NT2/D1 (cell line): ENCODE data around the gene SLC25A21.
A peak's percentile ranks its signal among the peaks of the same experiment; 100 is the strongest.
"Not testable (repeated sequence)": the region's sequence is repeated elsewhere in the genome, so short reads cannot be mapped to it uniquely, and the experiment has no call there.

Source experiments
- DNase-seq: peaks from one replicate; pipeline ENCODE4 v3.0.0-alpha.2; 2011; ENCODE audit warnings: low read depth, low spot score
- H3K27me3 ChIP-seq: 2 replicates; pipeline ENCODE4 v1.6.0; 2011; ENCODE audit warnings: mild to moderate bottlenecking; ENCODE audit not compliant: insufficient read length, insufficient read depth
- H3K36me3 ChIP-seq: 2 replicates; pipeline ENCODE4 v1.6.1; 2011; ENCODE audit warnings: mild to moderate bottlenecking, low read length, mixed read lengths; ENCODE audit not compliant: insufficient read depth, insufficient read length
- H3K4me1 ChIP-seq: 2 replicates; pipeline ENCODE4 v1.5.1; 2011; ENCODE audit not compliant: insufficient read depth, insufficient read length
- H3K4me3 ChIP-seq: 2 replicates; pipeline ENCODE4 v1.5.1; 2011; ENCODE audit warnings: low read depth; ENCODE audit not compliant: insufficient read length
- H3K9ac ChIP-seq: 2 replicates; pipeline ENCODE4 v1.6.0; 2011; ENCODE audit warnings: low read depth; ENCODE audit not compliant: insufficient read length
- H3K9me3 ChIP-seq: 2 replicates; pipeline ENCODE4 v1.5.1; 2011; ENCODE audit warnings: mild to moderate bottlenecking, low read length; ENCODE audit not compliant: insufficient read depth
- SUZ12 ChIP-seq: IDR thresholded peaks from 2 replicates; pipeline ENCODE4 v1.6.1; 2011; ENCODE audit not compliant: insufficient read length, insufficient read depth; ENCODE audit errors: extremely low read depth
- YY1 ChIP-seq: IDR thresholded peaks from 2 replicates; pipeline ENCODE4 v1.6.1; 2011; ENCODE audit not compliant: insufficient read length, insufficient read depth
- ZNF274 ChIP-seq: IDR thresholded peaks from 2 replicates; pipeline ENCODE4 v1.6.1; 2011; ENCODE audit warnings: mild to moderate bottlenecking, low read depth, low read length

SLC25A21 gene

DNA sequence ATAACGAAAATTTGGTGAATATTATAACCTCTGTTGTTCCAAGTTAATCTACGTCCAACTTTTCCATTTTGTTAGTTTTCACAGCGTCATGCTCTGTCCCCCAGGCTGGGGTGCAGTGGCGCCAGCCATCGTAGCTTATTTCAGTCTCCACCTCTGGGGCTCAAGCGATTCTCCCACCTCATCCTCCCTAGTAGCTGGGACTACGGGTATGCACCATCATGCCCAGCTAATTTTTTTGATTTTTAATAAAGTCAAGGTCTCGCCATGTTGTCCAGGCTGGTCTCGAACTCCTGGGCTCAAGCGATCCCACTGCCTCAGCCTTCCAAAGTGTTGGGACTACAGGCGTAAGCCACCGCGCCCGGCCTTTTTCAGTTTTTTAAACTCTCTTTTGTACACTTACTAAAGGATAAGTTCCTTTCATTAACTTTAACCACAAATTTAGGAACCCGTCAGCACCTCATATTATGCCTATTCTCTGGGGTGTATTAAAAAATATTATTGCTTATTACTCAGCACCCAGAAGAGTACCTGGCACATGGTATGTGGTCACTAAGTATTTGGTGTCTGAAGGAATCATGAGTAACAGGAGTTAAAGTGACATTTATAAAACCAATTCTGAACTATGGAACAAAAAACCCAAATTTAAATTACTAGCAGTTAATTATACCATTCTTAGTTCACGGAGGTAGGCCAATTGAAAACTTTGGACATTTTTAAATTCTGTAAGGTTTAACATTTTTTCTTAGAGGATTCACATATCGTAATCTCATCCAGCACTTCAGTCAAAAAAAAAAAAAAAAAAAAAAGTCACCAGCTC is 24.4 kb upstream of the SLC25A21 start:
- Histone ChIP-seq H3K4me1 (no peaks in the 10 kb centered on the region), H3K27me3 (no peaks in the 10 kb centered on the region), H3K9ac (peak overlapping the region; percentile 80), H3K4me3 (peak overlapping the region; percentile 69), H3K36me3 (no peaks in the 10 kb centered on the region), H3K9me3 (no peaks in the 10 kb centered on the region)
- TF ChIP-seq YY1 (no peak), SUZ12 (no peak), ZNF274 (no peak)
- DNase-seq: no peak

DNA sequence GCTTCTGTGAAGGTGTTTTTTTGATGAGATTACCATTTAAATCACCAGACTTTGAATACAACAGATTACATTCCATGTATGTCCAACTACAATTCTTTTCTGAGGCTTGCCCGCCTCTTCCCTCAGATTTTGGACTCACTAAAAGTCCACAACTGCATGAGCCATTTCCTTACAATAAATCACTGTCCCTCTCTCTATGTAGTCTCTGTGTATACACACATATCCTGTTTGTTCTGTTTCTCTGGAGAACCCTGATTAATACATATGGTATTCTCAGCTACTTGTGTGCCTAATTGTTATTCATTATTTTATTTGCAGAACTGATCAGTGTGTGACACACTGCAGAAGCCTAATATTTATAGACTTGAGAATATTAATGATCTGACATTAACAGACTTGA is 22.9 kb upstream of the SLC25A21 start:
- TF ChIP-seq SUZ12: no peak
- no peak for DNase-seq
- Histone ChIP-seq H3K9ac (no peak overlapping the region), H3K36me3 (no peaks in the 10 kb centered on the region), H3K4me1 (no peaks in the 10 kb centered on the region), H3K4me3 (no peak overlapping the region), H3K27me3 (no peaks in the 10 kb centered on the region), H3K9me3 (no peaks in the 10 kb centered on the region)

DNA sequence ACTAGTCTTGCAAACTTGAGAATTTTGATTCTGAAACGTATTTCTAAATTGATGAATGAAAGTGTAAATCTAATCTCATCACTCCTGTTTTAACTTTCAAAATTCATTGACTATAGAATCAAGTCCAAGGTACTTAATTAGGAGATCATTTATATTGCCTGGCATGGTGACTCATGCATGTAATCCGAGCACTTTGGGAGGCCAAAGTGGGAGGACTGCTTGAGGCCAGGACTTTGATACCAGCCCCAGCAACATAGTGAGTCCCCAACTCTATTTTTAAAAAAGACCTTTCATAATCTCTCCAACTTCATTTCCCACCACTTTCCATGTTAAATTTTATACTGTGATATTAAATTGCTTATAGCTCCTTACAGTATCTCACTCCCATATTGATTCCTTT is 22.3 kb upstream of the SLC25A21 start:
- Histone ChIP-seq H3K4me1 (no peaks in the 10 kb centered on the region), H3K4me3 (no peak overlapping the region), H3K9ac (no peak overlapping the region), H3K9me3 (no peaks in the 10 kb centered on the region), H3K27me3 (no peaks in the 10 kb centered on the region), H3K36me3 (no peaks in the 10 kb centered on the region)
- no peak for TF ChIP-seq YY1
- no peak for TF ChIP-seq ZNF274
- TF ChIP-seq SUZ12: no peak
- no peak for DNase-seq

DNA sequence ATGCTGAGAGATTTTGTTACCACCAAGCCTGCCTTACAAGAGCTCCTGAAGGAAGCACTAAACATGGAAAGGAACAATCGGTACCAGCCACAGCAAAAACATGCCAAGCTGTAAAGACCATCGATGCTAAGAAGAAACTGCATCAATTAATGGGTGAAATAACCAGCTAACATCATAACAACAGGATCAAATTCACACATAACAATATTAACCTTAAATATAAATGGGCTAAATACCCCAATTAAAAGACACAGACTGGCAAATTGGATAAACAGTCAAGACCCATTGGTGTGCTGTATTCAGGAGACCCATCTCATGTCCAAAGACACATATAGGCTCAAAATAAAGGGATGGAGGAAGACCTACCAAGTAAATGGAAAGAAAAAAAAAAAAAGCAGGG is 17.3 kb upstream of the SLC25A21 start:
- H3K4me3 ChIP-seq, H3K9ac ChIP-seq, H3K36me3 ChIP-seq, DNase-seq, H3K9me3 ChIP-seq, H3K4me1 ChIP-seq, H3K27me3 ChIP-seq: not testable (repeated sequence)

DNA sequence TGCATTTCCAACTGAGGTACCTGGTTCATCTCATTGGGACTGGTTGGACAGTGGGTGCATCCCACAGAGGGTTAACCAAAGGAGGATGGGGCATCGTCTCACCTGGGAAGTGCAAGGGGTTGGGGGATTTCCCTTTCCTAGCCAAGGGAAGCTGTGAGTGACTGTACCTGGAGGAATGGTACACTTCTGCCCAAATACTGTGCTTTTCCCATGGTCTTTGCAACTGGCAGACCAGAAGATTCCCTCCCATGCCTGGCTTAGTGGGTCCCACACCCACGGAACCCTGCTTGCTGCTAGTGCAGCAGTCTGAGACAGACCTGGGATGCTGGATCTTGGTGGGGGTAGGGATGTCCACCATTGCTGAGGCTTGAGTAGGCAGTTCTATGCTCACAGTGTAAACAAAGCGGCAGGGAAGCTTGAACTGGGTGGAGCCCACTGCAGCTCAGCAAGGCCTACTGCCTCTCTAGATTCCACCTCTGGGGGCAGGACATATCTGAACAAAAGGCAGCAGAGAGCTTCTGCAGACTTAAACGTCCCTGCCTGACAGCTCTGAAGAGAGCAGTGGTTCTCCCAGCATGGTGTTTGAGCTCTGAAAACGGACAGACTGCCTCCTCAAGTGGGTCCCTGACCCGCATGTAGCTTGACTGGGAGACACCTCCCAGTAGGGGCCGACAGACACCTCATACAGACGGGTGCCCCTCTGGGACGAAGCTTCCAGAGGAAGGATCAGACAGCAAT is 15.6 kb upstream of the SLC25A21 start:
- DNase-seq, H3K9me3 ChIP-seq, H3K9ac ChIP-seq, H3K36me3 ChIP-seq, H3K4me1 ChIP-seq, H3K4me3 ChIP-seq, H3K27me3 ChIP-seq: not testable (repeated sequence)

DNA sequence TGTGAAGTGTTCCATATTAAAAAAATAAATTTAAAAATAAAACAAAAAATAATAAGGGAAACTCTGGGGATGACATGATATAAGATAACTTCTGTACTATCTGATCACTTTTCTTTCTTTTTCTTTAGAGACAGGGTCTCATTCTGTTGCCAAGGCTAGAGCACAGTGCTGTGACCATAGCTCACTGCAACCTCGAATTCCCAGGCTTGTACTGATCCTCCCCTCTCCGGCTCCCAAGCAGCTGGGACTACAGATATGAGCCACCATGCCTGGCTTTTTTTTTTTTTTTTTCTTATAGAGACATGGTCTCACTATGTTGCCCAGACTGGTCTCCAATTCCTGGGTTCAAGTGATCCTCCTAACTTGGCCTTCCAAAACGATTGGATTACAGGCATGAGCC is 14.9 kb upstream of the SLC25A21 start:
- TF ChIP-seq YY1: no peak
- no peak for TF ChIP-seq ZNF274
- TF ChIP-seq SUZ12: no peak
- no peaks in the 10 kb centered on the region for H3K9me3 ChIP-seq

DNA sequence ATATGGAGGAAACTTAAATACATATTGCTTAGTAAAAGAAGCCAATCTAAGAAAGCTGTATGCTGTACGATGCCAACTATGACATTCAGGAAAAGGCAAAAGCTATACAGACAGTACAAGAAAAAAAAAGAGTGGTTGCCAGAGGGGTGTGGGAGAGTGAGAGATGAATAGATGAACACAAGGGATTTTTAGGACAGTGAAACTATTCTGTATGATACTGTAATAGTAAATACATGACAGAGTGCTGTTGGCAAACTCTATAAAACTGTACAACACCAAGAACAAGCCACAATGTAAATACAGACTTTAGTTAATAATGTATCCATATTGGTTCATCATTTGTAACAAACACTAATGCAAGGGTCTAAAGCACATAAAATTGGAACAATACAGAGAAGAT is 14.5 kb upstream of the SLC25A21 start:
- Histone ChIP-seq H3K27me3 (no peaks in the 10 kb centered on the region), H3K9me3 (no peaks in the 10 kb centered on the region), H3K36me3 (no peaks in the 10 kb centered on the region), H3K4me1 (peaks cover 2% of the 10 kb centered on the region), H3K4me3 (no peak overlapping the region), H3K9ac (no peak overlapping the region)
- TF ChIP-seq YY1 (no peak), SUZ12 (no peak), ZNF274 (no peak)
- no peak for DNase-seq

More for the DNA sequence above, 14.9 kb upstream of the SLC25A21 start:
- no peak for DNase-seq
- Histone ChIP-seq H3K27me3 (no peaks in the 10 kb centered on the region), H3K9ac (no peak overlapping the region), H3K4me1 (peaks cover 2% of the 10 kb centered on the region), H3K4me3 (no peak overlapping the region), H3K36me3 (no peaks in the 10 kb centered on the region)

DNA sequence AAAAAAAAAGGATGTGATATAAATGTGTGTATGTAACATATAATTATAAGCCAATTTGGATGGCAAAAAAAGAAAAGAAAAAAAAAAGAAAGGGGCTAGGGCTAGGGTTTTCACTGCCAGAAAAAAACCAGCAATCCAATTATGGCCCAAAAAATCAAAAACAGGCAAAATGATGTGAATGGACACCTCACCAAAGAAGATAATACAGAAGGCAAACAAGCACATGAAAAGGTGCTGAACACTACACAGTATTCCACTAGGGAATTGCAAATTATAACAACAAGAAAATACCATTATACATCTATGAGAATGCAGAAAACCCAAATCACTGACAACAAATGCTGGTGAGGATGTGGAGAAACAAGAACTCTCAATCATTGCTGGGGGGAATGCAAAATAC is 13.3 kb upstream of the SLC25A21 start:
- TF ChIP-seq SUZ12: no peak
- Histone ChIP-seq H3K9ac (no peak overlapping the region), H3K4me3 (no peak overlapping the region), H3K36me3 (no peaks in the 10 kb centered on the region), H3K9me3 (no peaks in the 10 kb centered on the region), H3K4me1 (peaks cover 2% of the 10 kb centered on the region), H3K27me3 (no peaks in the 10 kb centered on the region)
- no peak for DNase-seq

DNA sequence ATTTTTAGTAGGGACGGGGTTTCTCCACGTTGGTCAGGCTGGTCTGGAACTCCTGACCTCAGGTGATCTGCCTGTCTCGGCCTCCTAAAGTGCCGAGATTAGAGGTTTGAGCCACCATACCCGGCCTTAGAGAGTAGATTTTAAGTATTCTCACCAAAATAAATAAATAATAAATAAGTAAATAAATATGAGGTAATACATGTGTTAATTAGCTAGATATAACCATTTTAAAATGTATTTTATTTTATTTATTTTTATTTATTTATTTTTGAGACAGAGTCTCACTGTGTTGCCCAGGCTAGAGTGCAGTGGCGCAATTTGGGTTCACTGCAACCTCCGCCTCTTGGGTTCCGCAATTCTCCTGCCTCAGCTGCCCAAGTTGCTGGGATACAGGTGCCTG is 12.1 kb upstream of the SLC25A21 start:
- not testable (repeated sequence) for H3K9me3 ChIP-seq, H3K27me3 ChIP-seq, H3K4me3 ChIP-seq, H3K4me1 ChIP-seq, H3K9ac ChIP-seq, H3K36me3 ChIP-seq, DNase-seq
